ENCODE results near the gene CBX4. TPM values are rescaled to one million over a fixed set of nuclear protein-coding genes. Genes with fewer than 3 reads are reported as not detected.

Gene CBX4
- total RNA-seq, 1 donor from 2014 or later, result 22.8 TPM

DNA sequence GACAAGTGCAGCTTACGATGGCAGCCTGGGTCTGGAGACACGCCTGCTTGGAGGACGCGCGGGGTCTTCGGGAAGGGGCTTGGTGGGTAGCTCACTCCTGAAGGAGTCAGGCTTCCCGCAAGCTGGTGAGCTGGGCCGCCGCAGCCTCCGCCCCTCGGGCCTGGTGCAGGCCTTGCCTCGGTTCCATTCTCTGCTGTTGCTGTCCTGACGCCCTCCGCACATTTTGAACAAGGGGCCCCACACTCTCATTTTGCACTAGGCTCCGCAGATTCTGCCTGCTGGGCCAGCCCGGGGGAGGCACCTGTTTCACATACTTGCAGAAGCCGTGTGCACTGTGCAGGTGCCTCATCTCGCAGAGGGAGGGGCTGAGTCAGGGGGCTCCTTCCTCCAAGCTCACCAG is 31.9 kb upstream of the CBX4 start:
- Mint-ChIP-seq H3K4me3 (ENCODE audit: low read depth) (no peak overlapping the region), H3K36me3 (ENCODE audit: insufficient read depth) (no peaks in the 10 kb centered on the region), H3K9me3 (ENCODE audit: low read depth) (peaks cover under 1% of the 10 kb centered on the region), H3K27me3 (peaks cover 9% of the 10 kb centered on the region), H3K27ac (no peak overlapping the region), H3K4me1 (ENCODE audit: low read depth) (no peaks in the 10 kb centered on the region)
- no peak for DNase-seq (ENCODE audit: low spot score, unreplicated experiment)
- TF ChIP-seq, protein P1, sequence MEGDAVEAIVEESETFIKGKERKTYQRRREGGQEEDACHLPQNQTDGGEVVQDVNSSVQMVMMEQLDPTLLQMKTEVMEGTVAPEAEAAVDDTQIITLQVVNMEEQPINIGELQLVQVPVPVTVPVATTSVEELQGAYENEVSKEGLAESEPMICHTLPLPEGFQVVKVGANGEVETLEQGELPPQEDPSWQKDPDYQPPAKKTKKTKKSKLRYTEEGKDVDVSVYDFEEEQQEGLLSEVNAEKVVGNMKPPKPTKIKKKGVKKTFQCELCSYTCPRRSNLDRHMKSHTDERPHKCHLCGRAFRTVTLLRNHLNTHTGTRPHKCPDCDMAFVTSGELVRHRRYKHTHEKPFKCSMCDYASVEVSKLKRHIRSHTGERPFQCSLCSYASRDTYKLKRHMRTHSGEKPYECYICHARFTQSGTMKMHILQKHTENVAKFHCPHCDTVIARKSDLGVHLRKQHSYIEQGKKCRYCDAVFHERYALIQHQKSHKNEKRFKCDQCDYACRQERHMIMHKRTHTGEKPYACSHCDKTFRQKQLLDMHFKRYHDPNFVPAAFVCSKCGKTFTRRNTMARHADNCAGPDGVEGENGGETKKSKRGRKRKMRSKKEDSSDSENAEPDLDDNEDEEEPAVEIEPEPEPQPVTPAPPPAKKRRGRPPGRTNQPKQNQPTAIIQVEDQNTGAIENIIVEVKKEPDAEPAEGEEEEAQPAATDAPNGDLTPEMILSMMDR (IDR thresholded peaks at IDR 0.05; ENCODE audit: unreplicated experiment), result no peak

DNA sequence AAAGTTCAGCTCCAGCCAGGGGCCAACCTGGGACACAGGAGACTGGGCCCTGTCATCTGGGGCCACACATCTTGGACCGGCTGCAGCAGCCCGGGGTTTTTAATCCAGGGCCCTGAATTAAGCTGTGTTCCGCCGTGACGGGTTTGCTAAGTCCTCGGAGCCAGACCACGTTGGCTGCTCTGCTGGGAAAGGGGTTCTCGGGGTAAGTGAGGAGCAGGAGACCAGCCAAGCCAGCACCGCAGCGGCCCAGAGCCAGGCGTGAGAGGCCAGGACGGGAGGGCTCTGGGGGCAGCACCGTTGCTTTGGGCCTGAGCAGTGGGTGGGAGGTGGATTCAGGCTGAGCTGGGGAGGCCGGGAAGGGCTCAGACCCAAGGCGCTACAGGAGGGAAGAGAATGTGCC is 31.3 kb upstream of the CBX4 start:
- Mint-ChIP-seq H3K36me3 (ENCODE audit: insufficient read depth) (no peaks in the 10 kb centered on the region), H3K27me3 (peaks cover 11% of the 10 kb centered on the region), H3K27ac (no peak overlapping the region), H3K4me1 (ENCODE audit: low read depth) (no peaks in the 10 kb centered on the region), H3K4me3 (ENCODE audit: low read depth) (no peak overlapping the region), H3K9me3 (ENCODE audit: low read depth) (no peaks in the 10 kb centered on the region)
- TF ChIP-seq, protein P1 (IDR thresholded peaks at IDR 0.05; ENCODE audit: unreplicated experiment), result no peak
- no peak for DNase-seq (ENCODE audit: low spot score, unreplicated experiment)

DNA sequence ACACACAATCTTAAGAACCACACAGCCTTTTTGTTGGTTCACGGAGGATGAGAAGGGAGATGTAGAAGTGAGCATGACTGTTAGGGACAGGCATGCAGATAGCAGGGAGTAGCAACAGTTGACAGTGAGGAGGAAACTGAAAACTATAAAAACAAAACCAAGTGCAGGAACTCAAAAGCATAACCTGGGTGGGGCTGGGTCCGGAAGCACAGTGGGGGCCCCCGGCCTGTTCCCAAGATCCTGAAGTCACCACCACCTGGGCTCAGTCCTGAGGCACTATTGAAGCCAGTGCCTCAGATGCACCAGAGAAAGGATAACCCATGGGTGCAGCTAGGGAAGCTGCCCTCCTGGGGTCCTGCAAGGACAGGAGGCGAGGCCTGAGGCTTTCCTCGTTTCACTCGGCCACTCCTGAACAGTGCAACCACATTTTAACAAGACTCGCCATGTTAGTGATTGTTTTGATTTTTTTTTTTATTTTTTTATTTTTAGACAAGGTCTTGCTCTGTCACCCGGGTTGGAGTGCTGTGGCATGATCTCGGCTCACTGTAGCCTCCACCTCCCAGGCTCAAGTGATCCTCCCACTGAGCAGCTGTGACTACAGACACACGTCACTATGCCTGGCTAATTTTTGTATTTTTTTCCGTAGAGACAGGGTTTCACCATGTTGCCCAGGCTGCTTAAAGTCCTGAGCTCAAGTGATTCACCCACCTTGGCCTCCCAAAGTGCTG is 27.7 kb upstream of the CBX4 start:
- H3K27ac Mint-ChIP-seq, result no peak overlapping the region
- H3K4me1 Mint-ChIP-seq (ENCODE audit: low read depth), result no peaks in the 10 kb centered on the region
- H3K27me3 Mint-ChIP-seq, result peaks cover 21% of the 10 kb centered on the region
- H3K4me3 Mint-ChIP-seq (ENCODE audit: low read depth), result no peak overlapping the region
- no peak for DNase-seq (ENCODE audit: low spot score, unreplicated experiment)
- H3K36me3 Mint-ChIP-seq (ENCODE audit: insufficient read depth), result no peaks in the 10 kb centered on the region
- H3K9me3 Mint-ChIP-seq (ENCODE audit: low read depth), result no peaks in the 10 kb centered on the region
- TF ChIP-seq, protein P1 (IDR thresholded peaks at IDR 0.05; ENCODE audit: unreplicated experiment), result no peak

DNA sequence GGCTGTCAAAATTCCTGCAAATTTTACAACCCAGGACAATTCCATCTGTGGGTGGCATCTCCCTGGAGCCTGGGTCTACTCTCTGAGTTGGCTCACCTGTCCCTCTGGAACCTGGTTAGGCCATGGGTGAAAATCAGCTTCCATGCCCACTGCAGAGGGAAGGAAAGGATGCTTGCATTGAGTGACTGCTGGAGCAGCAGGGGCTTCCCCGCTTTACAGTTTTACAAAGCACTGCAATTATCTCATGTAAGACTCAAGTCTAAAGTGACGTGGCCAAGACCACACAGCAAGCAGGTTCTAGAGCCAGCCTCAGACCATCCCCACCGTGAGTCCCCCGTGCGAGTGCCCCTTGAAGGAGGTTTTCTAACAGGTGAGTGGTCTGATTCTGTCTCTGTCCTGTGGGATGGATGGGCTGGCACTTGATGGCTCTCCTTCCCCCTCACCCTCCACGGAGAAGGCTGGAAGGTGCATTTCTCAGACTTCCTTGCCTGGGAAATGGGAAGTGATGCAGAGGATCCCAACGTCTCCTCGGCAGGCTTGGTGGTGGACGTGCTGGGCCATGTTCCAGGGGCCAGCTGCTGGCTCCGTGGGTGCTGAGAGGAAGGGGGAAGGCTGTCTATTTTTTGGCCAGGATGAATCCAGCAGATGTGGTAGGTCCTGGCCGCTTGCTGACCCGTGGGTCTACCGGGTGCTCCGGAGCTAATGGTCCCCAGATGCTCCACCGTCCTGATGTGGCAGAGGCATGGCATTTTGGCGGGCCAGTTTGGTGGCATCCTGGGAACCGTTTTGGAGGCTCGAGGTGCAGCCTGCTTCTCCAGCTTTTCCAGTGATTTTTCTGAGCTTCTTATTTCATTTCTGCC is 26.3 kb upstream of the CBX4 start:
- Mint-ChIP-seq H3K36me3 (ENCODE audit: insufficient read depth) (no peaks in the 10 kb centered on the region), H3K4me3 (ENCODE audit: low read depth) (no peak overlapping the region), H3K27ac (no peak overlapping the region), H3K27me3 (peaks cover 30% of the 10 kb centered on the region), H3K9me3 (ENCODE audit: low read depth) (no peaks in the 10 kb centered on the region), H3K4me1 (ENCODE audit: low read depth) (peaks cover 4% of the 10 kb centered on the region)
- TF ChIP-seq, protein P1 (IDR thresholded peaks at IDR 0.05; ENCODE audit: unreplicated experiment), result no peak
- DNase-seq (ENCODE audit: low spot score, unreplicated experiment), result no peak

DNA sequence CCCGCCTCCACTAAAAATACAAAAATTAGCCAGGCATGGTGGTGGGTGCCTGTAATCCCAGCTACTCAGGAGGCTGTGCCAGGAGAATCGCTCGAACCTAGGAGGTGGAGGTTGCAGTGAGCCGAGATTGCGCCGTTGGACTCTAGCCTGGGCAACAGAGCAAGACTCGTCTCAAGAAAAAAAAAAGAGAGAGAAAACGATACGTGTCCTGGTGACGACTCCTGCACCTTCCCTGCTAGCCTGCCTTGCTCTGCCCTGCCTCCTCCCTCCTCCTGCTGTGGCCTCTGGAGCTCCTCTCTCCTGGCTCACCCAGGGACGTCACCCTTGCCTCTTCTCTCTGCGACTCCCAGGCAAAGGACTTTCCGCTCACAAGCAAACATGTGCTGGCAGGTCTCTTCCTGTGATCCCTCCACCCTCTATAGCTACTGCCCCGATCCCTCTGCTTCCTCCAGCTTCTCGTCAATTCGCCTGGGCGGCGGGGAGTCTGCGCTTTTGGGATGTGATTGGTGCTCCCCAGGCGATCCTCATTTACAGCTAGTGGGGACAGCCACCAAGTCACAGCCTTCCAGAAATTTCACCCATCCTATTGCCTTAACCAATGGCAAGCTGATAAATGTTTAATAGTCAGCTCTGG is 25.5 kb upstream of the CBX4 start:
- H3K4me1 Mint-ChIP-seq (ENCODE audit: low read depth), result peaks cover 4% of the 10 kb centered on the region
- H3K27ac Mint-ChIP-seq, result no peak overlapping the region
- DNase-seq (ENCODE audit: low spot score, unreplicated experiment), result no peak

More for the DNA sequence above, 25.5 kb upstream of the CBX4 start:
- TF ChIP-seq, protein P1 (IDR thresholded peaks at IDR 0.05; ENCODE audit: unreplicated experiment), result no peak
- no peak overlapping the region for H3K4me3 Mint-ChIP-seq (ENCODE audit: low read depth)
- no peaks in the 10 kb centered on the region for H3K9me3 Mint-ChIP-seq (ENCODE audit: low read depth)
- H3K36me3 Mint-ChIP-seq (ENCODE audit: insufficient read depth), result no peaks in the 10 kb centered on the region
- H3K27me3 Mint-ChIP-seq, result peaks cover 30% of the 10 kb centered on the region

Measured in progenitor cell of endocrine pancreas (in vitro differentiated cells).